Measurements from ENCODE around the gene SCN5A. TPM values are rescaled to one million over a fixed set of nuclear protein-coding genes. Genes with fewer than 3 reads are reported as not detected.

SCN5A gene
- total RNA-seq, 2 donors from 2014 or later: 0.18 to 0.66 TPM

GRCh38 chr3:38637906-38638305 is 11.6 kb downstream of the SCN5A start:
- H3K36me3 Mint-ChIP-seq: no peaks in the 10 kb centered on the region
- no peak overlapping the region for H3K27ac Mint-ChIP-seq
- DNase-seq (ENCODE audit: low spot score in 2 of 2): no peak
- no peaks in the 10 kb centered on the region for H3K9me3 Mint-ChIP-seq
- ATAC-seq: no peak

GRCh38 chr3:38636881-38637280 is 12.6 kb downstream of the SCN5A start:
- H3K27ac Mint-ChIP-seq: no peak overlapping the region

GRCh38 chr3:38636464-38636863 is 13.0 kb downstream of the SCN5A start:
- Mint-ChIP-seq H3K27ac (no peak overlapping the region), H3K36me3 (no peaks in the 10 kb centered on the region), H3K9me3 (no peaks in the 10 kb centered on the region)
- no peak for DNase-seq (ENCODE audit: low spot score in 2 of 2)
- ATAC-seq: no peak

More at GRCh38 chr3:38636881-38637280, 12.6 kb downstream of the SCN5A start:
- H3K36me3 Mint-ChIP-seq: no peaks in the 10 kb centered on the region
- ATAC-seq: no peak
- no peak for DNase-seq (ENCODE audit: low spot score in 2 of 2)
- no peaks in the 10 kb centered on the region for H3K9me3 Mint-ChIP-seq

DNA sequence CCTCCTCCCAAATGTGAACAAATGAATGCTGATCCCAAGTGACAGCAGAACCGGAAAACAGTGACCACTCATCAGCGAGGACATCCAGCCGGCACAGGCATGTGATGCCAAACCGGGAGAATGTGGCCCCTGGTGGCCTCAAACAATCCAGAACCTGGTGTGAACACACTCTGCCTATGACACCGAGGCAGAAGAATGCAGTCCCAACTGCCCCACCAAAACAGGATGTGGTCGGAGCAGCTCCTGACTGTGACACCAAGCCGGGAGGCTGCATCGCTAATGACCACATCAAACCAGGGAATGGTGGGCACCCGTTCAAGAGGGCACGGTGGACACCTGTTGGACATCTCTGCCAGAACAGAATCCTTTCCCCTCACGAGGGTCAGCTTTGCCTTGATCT is 15.4 kb downstream of the SCN5A start:
- peak overlapping the region in 1 of 2 donors; percentile 33 for H3K27ac Mint-ChIP-seq
- no peak for DNase-seq (ENCODE audit: low spot score in 2 of 2)
- no peaks in the 10 kb centered on the region for H3K36me3 Mint-ChIP-seq
- no peaks in the 10 kb centered on the region for H3K9me3 Mint-ChIP-seq
- no peak for ATAC-seq

GRCh38 chr3:38632989-38633388 is 16.5 kb downstream of the SCN5A start:
- DNase-seq (ENCODE audit: low spot score in 2 of 2) (no peak), ATAC-seq (no peak)
- H3K36me3 Mint-ChIP-seq: no peaks in the 10 kb centered on the region
- H3K9me3 Mint-ChIP-seq: no peaks in the 10 kb centered on the region
- H3K27ac Mint-ChIP-seq: no peak overlapping the region

GRCh38 chr3:38630606-38631005 is 18.9 kb downstream of the SCN5A start:
- H3K27ac Mint-ChIP-seq: no peak overlapping the region
- H3K36me3 Mint-ChIP-seq: no peaks in the 10 kb centered on the region
- ATAC-seq (no peak), DNase-seq (ENCODE audit: low spot score in 2 of 2) (no peak)
- no peaks in the 10 kb centered on the region for H3K9me3 Mint-ChIP-seq

- DNase-seq (ENCODE audit: low spot score in 2 of 2) (no peak), ATAC-seq (no peak)
- Mint-ChIP-seq H3K27ac (no peak overlapping the region), H3K36me3 (no peaks in the 10 kb centered on the region), H3K9me3 (no peaks in the 10 kb centered on the region)
Observed at GRCh38 chr3:38630070-38630469, 19.4 kb downstream of the SCN5A start.

- DNase-seq (ENCODE audit: low spot score in 2 of 2) (no peak), ATAC-seq (no peak)
- Mint-ChIP-seq H3K27ac (no peak overlapping the region), H3K36me3 (no peaks in the 10 kb centered on the region), H3K9me3 (no peaks in the 10 kb centered on the region)
Observed at GRCh38 chr3:38628835-38629234, 20.7 kb downstream of the SCN5A start.

- ATAC-seq (peak; percentile 34 to 57), DNase-seq (ENCODE audit: low spot score in 2 of 2) (peak in 1 of 2 donors; percentile 37)
- Mint-ChIP-seq H3K27ac (no peak overlapping the region), H3K9me3 (no peaks in the 10 kb centered on the region), H3K36me3 (no peaks in the 10 kb centered on the region)
Observed at GRCh38 chr3:38627956-38628355, 21.5 kb downstream of the SCN5A start.

DNA sequence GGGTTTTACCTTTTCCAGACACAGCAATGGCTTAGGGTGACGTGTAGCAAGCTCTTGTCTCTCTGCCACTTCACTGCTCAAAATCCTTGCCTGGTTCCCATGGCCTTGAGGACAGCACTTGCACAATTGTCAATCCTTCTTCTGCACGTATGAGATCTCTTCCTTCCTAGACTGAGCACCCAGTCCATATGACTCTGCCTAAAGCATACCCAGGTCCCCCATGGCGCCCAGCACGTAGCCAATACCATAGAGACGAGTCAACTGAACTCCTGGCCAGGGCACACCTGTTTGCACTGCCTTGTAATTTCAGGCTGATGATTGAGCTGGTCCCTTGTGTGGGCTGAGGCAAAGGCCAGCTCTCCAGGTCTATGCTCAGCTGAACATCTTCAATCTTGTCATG is 23.3 kb downstream of the SCN5A start:
- no peak overlapping the region for H3K27ac Mint-ChIP-seq

DNA sequence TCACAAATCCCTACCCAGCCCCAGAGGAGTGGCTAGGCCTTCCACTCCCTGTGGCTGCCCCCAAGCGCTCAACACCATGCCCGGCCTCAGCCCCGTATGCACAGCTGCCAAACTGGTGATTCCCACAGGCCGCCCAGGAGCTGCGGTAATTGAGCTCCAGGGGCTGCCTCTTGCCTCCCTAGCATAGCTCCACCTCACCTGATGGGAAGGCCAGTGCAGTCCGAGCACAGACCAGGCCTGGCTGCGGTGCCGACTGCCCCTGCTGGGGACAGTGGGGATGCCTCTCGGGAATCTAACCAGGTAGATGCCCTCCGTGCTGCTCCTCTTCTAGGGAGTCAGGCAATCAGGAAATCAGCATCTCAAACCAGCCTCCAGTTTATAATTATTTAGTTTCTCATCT is 25.9 kb downstream of the SCN5A start:
- H3K36me3 Mint-ChIP-seq: no peaks in the 10 kb centered on the region
- H3K9me3 Mint-ChIP-seq: no peaks in the 10 kb centered on the region
- ATAC-seq: no peak

More for the DNA sequence above, 23.3 kb downstream of the SCN5A start:
- ATAC-seq (no peak), DNase-seq (ENCODE audit: low spot score in 2 of 2) (no peak)
- Mint-ChIP-seq H3K36me3 (no peaks in the 10 kb centered on the region), H3K9me3 (no peaks in the 10 kb centered on the region)

GRCh38 chr3:38622336-38622735 is 27.2 kb downstream of the SCN5A start:
- H3K9me3 Mint-ChIP-seq: no peaks in the 10 kb centered on the region
- no peak overlapping the region for H3K27ac Mint-ChIP-seq
- DNase-seq (ENCODE audit: low spot score in 2 of 2): no peak
- no peaks in the 10 kb centered on the region for H3K36me3 Mint-ChIP-seq
- no peak for ATAC-seq

More for the DNA sequence above, 25.9 kb downstream of the SCN5A start:
- no peak overlapping the region for H3K27ac Mint-ChIP-seq
- no peak for DNase-seq (ENCODE audit: low spot score in 2 of 2)

DNA sequence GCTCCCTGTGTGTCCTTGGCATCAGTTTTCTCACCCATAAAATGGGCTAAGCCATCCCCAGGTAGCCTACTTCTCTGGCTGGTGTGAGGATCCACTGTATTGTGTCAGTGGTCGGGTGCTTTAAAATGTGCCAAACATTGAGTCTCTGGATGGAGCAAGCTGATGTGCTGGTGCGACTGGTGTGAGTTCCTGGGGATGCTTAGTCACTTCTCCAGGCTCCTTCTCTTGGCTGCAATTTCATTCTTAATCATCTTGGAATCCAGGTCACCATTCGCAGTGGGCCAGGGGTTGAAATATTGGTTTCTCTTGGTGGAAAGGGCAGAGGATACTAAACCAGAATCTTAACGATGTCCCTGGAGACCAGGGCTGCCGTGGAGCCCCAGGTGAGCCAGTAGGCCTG is 29.3 kb downstream of the SCN5A start:
- ATAC-seq: no peak
- Mint-ChIP-seq H3K27ac (no peak overlapping the region), H3K36me3 (no peaks in the 10 kb centered on the region)

DNA sequence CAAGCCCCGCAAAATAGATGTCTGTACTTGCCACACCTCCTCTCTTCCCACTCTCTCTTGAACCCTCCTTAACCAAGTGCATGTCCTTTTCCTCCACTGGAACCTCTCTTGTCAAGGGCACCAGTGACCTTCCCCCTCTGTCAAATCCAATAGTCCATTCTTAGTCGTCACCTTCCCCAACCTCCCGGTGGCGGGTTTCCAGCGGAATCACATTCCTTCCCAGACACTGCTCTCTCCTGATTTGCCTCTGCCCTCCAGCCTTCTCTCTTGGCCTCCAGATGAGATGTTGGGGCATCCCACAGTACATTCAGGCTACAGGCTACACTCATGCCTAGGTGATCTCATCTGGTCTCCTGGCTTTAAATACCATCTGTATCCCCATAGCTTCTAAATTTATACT is 31.1 kb downstream of the SCN5A start:
- no peak overlapping the region for H3K27ac Mint-ChIP-seq
- no peaks in the 10 kb centered on the region for H3K36me3 Mint-ChIP-seq
- no peaks in the 10 kb centered on the region for H3K9me3 Mint-ChIP-seq
- no peak for ATAC-seq
- DNase-seq (ENCODE audit: low spot score in 2 of 2): no peak

More for the DNA sequence above, 29.3 kb downstream of the SCN5A start:
- DNase-seq (ENCODE audit: low spot score in 2 of 2): no peak
- H3K9me3 Mint-ChIP-seq: no peaks in the 10 kb centered on the region

DNA sequence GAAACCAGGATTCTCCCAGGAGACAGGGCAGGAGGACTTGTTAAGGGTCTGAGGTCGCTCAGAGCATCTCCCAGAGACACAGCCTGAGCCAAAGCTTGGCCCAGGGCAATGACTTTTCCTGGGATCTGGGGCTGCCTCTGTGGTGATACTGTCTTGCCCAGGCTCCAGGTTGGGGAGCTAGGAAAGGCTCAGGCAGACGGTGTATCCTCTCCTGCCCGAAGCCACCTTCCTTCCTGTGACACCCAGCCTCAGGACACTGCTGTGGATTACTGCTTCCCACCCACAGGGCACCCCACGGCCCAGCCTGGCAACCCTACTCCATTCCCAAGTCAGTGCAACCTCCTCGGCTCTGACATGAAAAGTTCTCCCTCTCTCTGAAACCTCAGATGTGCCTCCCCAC is 31.9 kb downstream of the SCN5A start:
- ATAC-seq (no peak), DNase-seq (ENCODE audit: low spot score in 2 of 2) (no peak)
- peak overlapping the region in 1 of 2 donors; percentile 1 for H3K27ac Mint-ChIP-seq
- no peaks in the 10 kb centered on the region for H3K9me3 Mint-ChIP-seq
- H3K36me3 Mint-ChIP-seq: no peaks in the 10 kb centered on the region

DNA sequence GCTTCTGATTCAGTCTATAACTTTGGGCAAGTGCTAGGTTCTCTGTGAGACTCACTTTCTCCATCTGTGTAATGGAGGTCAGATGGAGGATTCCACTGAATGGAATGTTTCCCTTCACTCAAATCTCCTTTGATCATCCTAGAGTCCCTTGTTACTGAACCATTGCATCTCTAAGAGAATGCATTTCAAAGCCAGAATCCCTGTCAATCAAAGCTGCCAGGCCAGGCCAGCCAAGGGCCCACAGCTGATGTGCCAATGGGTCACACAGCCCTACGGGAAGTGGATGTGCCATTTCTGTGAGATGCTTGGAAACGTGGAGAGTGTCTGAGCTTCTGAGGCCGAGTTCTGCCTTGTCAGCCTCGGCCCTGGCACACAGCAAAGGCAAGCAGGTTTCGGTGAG is 32.4 kb downstream of the SCN5A start:
- DNase-seq (ENCODE audit: low spot score in 2 of 2): no peak
- ATAC-seq: no peak
- no peaks in the 10 kb centered on the region for H3K36me3 Mint-ChIP-seq
- no peaks in the 10 kb centered on the region for H3K9me3 Mint-ChIP-seq
- no peak overlapping the region for H3K27ac Mint-ChIP-seq

DNA sequence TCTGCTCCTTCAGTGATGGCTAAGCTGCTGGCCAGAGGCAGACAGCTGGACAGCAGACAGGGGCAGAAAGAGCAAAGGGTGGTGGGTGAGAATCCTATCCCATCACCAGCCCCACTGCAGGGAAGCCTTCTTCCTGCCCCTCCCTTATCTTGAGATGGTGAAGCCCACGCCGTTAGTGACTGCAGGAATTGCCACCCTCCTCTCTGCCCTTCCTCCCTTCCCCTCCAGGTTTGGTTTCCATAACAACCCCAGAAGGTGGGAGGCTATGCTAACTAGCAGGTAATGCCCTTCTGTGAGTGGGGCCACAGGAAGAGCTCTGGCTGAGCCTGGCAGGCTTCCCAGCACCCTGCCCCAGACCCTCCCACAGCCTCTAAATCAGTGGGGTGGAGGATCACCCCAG is 32.8 kb downstream of the SCN5A start:
- Mint-ChIP-seq H3K9me3 (no peaks in the 10 kb centered on the region), H3K36me3 (no peaks in the 10 kb centered on the region), H3K27ac (no peak overlapping the region)
- DNase-seq (ENCODE audit: low spot score in 2 of 2) (no peak), ATAC-seq (no peak)

GRCh38 chr3:38616111-38616510 is 33.4 kb downstream of the SCN5A start:
- no peak for ATAC-seq

More at GRCh38 chr3:38616111-38616510, 33.4 kb downstream of the SCN5A start:
- no peak overlapping the region for H3K27ac Mint-ChIP-seq
- H3K9me3 Mint-ChIP-seq: no peaks in the 10 kb centered on the region
- DNase-seq (ENCODE audit: low spot score in 2 of 2): no peak
- H3K36me3 Mint-ChIP-seq: no peaks in the 10 kb centered on the region

Data from activated naive CD4-positive, alpha-beta T cell treated with anti-CD3 and anti-CD28 coated beads, Interleukin-2, amount 50 U/mL, for 72 hours (primary cell).